DMS79 (cell line): Measurements from ENCODE around the gene NUDT22.

ENCODE experiments used
- DNase-seq: peaks from one replicate; lab custom pipeline; 2025; lab: John Stamatoyannopoulos, UW

Gene NUDT22

DNA sequence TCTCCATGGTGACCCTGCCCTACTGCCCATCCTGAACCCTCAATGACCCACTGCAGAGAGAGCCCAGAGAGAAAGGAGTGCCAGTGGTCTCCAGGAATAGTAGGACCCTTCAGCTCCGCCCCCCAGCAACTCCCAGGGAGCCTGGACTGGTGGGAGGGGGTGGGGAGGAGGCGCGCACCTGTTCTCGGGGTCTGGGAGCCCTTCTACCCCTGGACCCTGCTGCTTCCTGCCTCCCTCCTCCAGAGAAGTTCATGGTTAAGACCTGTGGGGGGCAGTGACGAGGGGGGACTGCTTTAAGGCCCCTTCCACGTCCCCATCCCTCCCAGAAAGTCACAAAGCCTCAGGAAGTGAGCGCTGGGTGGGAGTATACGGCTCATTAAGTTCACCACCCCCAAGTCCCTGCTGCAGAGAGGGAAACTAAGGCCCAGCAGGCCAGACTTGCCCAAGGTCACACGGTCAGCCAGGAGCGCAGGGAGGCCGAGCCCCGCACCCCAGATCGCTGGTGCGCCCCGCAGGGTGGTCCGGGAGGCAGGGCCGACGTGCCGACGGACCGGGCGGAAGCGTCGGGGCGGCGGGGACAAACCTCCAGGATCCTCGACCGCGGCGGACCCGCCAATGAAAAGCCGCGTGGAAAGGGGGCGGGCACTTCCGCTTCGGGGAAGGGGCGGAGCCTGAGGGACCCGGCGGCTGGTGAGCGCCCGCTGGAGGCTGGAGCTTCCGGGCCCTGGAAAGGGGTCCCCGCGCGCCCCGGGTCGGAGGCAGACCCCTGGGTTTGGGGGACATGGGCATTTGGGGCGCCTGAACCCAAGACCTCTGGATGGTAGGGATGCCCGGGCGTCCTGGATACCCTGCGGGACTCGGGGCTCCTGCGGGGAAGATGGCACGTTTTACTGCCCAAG lies at the start of gene NUDT22, which contains the start of gene TRPT1:
NUDT22 (plus strand) TSS at position 667 of the 899 bp plus-strand sequence. CDS start 379 bp downstream, outside the sequence.
TRPT1 (minus strand) TSS at position 579 of the 899 bp plus-strand sequence; CDS start at position 253, 326 bp downstream.
- peak; percentile 64 for DNase-seq

GRCh38 chr11:64176751-64177150 lies 49.3 kb upstream of the NUDT22 start:
- no peak for DNase-seq

DNA sequence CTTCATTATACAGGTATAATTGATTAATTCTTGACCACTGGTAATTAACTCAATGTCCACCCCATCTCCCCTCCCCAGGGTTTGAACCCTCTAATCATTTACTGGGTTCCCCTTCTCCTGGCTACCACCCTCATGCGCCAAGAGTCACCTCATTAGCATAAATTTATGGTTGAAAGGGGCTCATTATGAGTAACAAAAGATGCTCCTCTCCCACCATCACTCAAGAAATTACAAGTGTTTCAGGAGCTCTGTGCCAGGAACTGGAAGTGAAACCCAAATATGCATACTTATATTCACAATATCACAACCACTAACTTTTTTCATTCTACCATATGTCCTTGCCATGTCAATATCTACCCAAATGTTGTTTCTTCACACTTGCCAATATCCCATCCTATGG lies 47.9 kb upstream of the NUDT22 start:
- no peak for DNase-seq

DNA sequence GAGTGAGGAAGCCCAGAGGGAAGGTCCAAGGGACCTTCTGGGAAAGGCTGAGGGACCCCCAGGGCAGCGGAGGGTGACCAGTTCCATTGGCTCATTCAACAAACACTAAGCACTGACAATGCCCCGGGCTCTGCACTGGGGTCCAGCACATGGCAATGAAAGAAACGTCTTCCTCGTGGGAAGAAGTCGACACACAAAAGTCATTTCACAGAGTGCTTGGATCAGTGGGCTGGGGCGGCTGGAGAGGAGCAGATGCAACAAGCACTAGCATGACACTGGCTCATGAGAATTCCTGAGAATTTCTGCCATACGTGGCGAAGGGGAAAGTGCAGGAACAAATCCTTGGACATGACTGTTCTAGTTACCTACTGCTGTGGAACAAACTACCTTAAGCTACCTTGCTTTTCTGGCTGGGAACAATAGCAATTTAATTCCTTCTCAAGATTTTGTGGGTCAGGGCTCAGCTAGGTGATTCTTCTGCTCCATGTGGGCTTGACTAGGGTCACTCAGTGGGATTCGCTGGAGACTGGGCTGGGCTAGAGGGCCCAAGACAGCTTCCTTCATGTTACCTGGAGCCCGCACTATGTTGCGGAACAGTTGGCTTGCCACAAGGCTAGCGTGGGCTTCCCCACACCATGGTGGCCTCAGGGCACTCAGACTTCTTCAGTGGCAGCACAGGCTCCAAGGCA lies 47.0 kb upstream of the NUDT22 start:
- no peak for DNase-seq

GRCh38 chr11:64180891-64181290 lies 45.2 kb upstream of the NUDT22 start:
- no peak for DNase-seq

GRCh38 chr11:64181506-64182411 lies 44.3 kb upstream of the NUDT22 start:
- DNase-seq: peak; percentile 84

DNA sequence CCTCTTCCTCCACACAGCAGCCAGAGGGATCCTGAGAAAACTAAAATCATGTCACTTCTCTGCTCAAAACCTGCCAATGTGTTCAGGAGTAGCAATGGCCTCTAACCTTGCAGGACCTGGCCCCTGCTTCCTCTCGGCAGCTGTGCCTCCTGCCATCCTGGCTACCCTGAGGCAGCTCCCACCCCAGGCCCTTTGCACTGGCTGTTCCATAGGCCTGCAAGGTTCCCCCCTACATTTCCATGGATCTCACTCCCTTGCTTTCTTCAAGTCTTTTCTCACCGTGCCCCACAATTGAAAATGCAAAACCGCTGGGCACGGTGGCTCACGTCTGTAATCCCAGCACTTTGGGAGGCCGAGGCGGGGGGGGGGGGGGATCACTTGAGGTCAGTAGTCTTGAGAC lies 42.2 kb upstream of the NUDT22 start:
- no peak for DNase-seq

DNA sequence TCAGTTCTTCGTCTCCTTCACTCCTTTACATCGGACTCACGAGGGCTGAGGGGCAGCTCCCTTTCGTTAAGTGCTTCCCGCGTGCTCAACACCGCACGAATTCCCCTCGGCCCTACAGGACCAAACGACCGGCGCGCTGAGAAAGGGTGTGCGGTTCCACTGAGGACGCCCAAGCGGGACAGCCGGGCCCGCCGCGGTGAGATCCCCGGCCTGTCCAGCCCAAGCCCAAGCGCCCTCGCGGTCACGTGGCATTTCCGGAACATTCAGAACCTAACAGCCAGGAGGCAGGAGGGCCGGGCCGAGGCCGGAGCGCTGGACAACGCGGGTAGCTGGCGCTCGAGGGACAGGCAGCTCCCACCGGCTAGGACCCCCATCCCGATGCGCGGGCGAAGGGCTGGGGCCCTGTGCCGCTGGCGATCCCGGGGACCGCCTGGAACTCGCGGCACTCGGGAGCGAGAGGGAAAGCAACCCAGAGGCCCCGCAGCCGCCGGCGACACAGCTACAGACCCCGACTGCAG lies 40.8 kb upstream of the NUDT22 start:
- DNase-seq: no peak

DNA sequence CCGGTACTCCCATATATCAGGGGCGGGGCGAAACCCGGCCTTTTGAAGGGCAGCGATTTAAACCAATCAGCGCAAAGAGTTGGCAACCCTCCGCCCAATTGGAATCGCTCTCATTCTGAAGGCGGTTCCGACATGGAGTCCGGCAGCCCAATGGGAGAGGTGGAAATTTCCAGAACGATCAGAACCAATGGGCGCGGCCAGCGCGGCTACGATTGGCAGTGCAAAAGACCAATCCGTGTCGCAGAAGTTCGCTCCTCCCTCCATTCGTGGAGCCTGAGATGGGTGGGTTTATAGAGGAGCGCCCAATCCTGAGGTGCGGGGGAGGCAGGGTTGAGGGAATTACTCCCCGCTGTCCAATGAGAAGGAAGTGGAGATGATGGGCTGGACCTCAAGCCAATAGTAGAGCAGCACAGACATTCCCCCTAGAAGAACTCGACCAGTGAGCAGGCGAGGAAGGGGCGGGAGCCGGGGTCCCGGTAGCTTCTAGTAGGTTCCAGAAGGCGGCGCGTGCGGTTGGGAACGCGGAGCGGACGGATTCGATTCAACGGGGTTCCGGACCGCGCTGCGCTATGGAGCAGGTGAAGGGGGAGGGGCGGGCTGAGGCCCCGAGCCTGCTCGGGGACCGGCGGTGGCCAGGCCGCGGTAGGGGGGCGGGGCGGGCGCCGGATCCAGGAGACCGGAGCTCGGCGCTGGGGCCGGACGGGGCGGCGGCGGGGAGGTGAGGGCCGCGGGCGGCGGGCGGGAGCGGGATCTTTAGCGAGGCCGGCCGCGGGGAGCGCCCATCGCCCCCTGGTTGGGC lies 40.2 kb upstream of the NUDT22 start, which contains the start of gene STIP1:
STIP1 (plus strand) TSS at position 479 of the 799 bp plus-strand sequence; CDS start at position 570, 91 bp downstream.
- peak; percentile 100 for DNase-seq

GRCh38 chr11:64186492-64187165 lies 39.4 kb upstream of the NUDT22 start:
- no peak for DNase-seq

GRCh38 chr11:64192434-64192833 lies 33.6 kb upstream of the NUDT22 start:
- DNase-seq: no peak

GRCh38 chr11:64196626-64197025 lies 29.4 kb upstream of the NUDT22 start:
- DNase-seq: no peak

DNA sequence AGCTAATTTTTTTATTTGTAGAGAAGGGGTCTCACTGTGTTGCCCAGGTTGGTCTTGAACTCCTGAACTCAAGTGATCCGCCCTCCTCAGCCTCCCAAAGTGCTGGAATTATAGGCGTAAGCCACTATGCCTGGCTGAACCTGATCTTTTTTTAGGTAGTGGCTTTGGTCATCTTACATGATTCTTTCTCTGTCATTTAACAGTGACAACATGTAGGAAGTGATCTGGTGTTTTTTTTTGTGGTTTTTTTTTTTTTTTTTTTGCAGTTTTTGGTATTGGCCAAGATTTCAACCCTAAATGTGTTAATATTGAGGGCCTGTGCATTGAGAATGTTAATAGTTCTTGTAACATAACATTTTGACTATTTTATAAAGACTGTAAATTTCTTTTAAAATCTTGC lies 27.6 kb upstream of the NUDT22 start:
- DNase-seq: no peak

DNA sequence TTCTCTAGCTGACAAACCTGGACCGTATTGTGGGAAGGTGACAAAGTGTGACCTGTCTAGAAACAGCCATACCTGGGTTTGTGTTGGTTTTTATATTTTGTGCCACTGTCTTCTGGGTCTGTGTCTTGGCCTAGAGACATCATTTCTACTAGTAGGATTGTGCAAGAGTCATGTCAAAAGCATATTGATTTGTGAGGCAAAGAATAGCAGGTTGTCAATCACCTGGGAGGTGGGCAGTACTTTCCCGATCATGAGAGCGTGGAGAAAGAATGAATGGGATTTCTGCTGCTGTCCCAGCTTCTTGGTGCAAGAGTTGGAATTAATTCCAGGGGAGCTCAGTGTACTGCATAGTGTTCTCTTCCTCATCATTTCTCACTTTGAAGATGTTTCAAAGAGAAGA lies 24.5 kb upstream of the NUDT22 start:
- DNase-seq: no peak

- no peak for DNase-seq
Measured at GRCh38 chr11:64202992-64203391, 23.1 kb upstream of the NUDT22 start.

- no peak for DNase-seq
Measured at GRCh38 chr11:64203421-64204079, 22.5 kb upstream of the NUDT22 start.

GRCh38 chr11:64204080-64204440 lies 22.0 kb upstream of the NUDT22 start:
- DNase-seq: no peak

GRCh38 chr11:64204464-64204989 lies 21.5 kb upstream of the NUDT22 start:
- peak; percentile 93 for DNase-seq

GRCh38 chr11:64206457-64207255 lies 19.4 kb upstream of the NUDT22 start, which contains the start of gene FERMT3:
TSS of gene FERMT3 (plus strand) at chr11:64206721. CDS start at chr11:64207365, 644 bp downstream.
- no peak for DNase-seq
